Activated CD4-positive, alpha-beta T cell treated with anti-CD3 and anti-CD28 coated beads, Interleukin-2, amount 50 U/mL, for 16 hours (primary cell): ENCODE results near the gene ZNF578.
"Not testable (repeated sequence)": the region's sequence is repeated elsewhere in the genome, so short reads cannot be mapped to it uniquely, and the experiment has no call there.

ENCODE experiments used
- DNase-seq: peaks from one replicate; pipeline ENCODE4 v3.0.0-alpha.2; 2020

The ZNF578 gene

GRCh38 chr19:52518646-52519045, 65.3 kb downstream of the ZNF578 start:
- DNase-seq: no peak

- not testable (repeated sequence) for DNase-seq
Observed at GRCh38 chr19:52519175-52519574, 65.8 kb downstream of the ZNF578 start.

DNA sequence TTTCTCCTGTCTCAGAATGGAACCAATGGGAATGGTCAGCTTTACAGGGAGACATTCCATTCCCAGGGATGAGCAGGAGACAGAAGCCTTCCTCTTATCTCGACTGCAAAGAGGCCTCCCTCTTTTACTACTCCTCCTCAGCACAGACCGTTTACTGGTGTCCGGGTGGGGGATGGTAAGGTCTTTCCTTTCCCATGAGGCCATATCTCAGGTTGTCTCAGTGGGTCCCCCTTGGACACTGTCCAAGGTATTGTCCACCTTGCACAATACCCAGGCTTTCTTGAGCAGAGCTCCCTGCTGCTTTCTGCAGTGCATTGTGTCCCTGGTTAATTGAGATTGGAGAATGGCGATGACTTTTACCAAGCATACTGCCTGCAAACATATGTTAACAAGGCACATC, 66.7 kb downstream of the ZNF578 start:
- no peak for DNase-seq

GRCh38 chr19:52522551-52522950, 69.2 kb downstream of the ZNF578 start:
- DNase-seq: no peak

DNA sequence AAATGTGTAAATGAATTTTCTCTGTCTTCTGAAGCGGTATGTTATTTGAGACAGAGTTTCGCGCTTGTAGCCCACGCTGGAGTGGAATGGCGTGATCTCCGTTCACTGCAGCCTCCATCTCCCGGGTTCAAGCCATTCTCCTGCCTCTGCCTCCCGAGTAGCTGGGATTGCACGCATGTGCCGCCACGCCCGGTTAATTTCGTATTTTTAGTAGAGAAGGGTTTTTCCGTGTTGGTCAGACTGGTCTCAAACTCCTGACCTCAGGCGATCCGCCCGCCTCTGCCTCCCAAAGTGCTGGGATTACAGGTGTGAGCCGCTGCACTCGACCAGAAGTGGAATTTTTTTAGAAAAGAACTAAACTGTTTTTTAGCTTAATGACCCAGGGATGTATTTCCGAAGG, 70.7 kb downstream of the ZNF578 start:
- DNase-seq: no peak

DNA sequence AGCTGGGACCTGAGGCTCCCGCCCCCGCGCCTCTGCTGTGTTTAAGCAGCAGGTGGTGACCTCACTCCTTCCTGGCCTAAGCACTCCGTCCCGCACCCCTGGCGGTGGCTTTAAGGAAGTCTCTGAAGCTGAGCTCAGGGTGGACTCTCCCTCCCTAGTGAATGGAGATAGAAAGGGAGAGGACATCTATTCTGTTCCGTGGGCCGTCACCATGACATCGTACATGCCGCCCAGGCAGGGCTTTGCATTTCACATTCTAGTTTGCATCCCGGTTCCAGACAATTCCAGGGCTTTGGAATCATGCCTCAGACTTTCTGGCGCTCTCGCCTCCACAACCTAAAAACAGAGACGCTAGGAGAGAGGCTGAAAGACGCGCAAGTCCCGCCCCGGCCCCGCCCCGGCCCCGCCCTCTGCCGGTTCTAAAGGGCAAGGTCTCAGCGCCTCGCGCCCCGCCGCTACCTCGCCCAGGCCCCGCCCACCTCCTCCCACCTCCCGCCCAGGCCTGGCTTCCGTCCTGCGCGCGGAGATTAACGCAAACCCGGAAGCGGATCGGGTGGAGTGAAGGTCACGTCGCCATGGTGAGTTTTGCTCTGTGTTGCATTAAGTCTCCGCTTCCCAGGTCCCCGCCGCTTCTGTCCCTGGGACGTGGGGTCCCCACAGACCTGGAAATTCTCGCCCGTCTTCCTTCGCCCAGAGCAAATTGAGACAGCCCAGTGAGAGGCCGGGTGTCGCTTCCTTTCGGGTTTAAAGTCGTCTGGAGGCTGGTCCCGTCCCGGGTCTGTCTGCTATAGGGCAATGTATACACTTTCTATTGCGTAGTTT, 74.0 kb downstream of the ZNF578 start, which contains the start of gene ZNF808:
Gene ZNF808, plus strand, starts transcription at position 535 of the 822 bp plus-strand sequence. CDS start 15,617 bp downstream, outside the sequence.
- peak; percentile 94 for DNase-seq

- DNase-seq: peak; percentile 2
Observed at GRCh38 chr19:52527956-52528351, 74.6 kb downstream of the ZNF578 start.

- no peak for DNase-seq
Observed at GRCh38 chr19:52532480-52532879, 79.1 kb downstream of the ZNF578 start.

GRCh38 chr19:52533901-52534300, 80.5 kb downstream of the ZNF578 start:
- no peak for DNase-seq

- DNase-seq: not testable (repeated sequence)
Observed at GRCh38 chr19:52535385-52535770, 82.0 kb downstream of the ZNF578 start.

GRCh38 chr19:52535771-52536447, 82.6 kb downstream of the ZNF578 start:
- DNase-seq: peak; percentile 86

DNA sequence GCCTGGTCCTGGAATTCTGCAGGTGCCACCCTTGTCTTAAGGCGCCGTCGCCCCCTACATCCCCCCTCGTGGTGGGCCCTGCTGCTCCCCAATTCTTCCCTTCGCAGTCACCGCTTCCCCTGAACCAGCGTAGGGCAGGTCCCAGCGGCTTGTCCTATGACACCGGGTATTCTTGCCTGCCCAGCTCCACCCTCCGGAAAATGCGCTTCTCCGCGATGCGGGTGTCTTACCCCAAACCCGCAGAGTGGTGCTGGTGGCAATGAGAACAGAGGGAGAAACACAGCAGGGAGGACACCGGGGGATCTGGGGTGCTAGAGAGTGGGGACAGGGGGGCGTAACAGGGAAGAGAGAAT, 83.1 kb downstream of the ZNF578 start:
- peak; percentile 33 for DNase-seq

- not testable (repeated sequence) for DNase-seq
Observed at GRCh38 chr19:52538815-52539214, 85.5 kb downstream of the ZNF578 start.

DNA sequence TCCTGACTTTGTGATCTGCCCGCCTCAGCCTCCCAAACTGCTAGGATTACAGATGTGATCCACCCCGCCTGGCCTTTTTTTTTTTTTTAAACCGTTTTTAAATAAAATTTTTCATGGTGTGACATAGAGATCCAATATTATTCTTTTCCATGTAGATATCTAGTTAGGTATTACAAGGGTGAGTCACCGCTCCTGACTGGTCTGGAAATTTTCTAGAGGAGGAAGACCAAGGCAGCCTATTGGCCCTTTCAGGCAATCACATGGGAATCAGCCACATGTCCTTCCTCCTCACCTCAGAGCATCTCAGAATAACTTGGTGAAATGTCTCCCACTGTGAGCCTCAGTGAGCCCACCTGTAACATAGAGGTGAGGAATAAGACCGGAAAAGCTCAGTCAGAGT, 87.8 kb downstream of the ZNF578 start:
- not testable (repeated sequence) for DNase-seq

GRCh38 chr19:52541608-52542007, 88.3 kb downstream of the ZNF578 start:
- DNase-seq: no peak

- not testable (repeated sequence) for DNase-seq
Observed at GRCh38 chr19:52542541-52542940, 89.2 kb downstream of the ZNF578 start.

- peak; percentile 65 for DNase-seq
Observed at GRCh38 chr19:52542984-52543664, 89.8 kb downstream of the ZNF578 start.

DNA sequence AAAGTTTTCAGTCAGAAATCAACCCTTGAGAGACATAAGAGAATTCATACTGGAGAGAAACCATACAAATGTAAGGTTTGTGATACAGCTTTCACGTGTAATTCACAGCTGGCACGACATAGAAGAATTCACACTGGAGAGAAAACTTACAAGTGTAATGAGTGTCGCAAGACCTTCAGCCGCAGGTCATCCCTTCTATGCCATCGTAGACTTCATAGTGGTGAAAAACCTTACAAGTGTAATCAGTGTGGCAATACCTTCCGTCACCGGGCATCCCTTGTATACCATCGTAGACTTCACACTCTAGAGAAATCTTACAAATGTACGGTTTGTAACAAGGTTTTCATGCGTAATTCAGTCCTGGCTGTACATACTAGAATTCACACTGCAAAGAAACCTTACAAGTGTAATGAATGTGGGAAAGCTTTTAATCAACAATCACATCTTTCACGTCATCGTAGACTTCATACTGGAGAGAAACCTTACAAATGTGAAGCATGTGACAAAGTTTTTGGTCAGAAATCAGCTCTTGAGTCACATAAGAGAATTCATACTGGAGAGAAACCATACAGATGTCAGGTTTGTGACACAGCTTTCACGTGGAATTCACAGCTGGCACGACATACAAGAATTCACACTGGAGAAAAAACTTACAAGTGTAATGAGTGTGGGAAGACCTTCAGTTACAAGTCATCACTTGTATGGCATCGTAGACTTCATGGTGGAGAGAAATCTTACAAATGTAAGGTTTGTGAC, 101.0 kb downstream of the ZNF578 start:
- DNase-seq: no peak

- DNase-seq: no peak
Observed at GRCh38 chr19:52557231-52557995, 104.1 kb downstream of the ZNF578 start.

- DNase-seq: not testable (repeated sequence)
Observed at GRCh38 chr19:52558732-52559445, 105.5 kb downstream of the ZNF578 start.

GRCh38 chr19:52561611-52562010, 108.3 kb downstream of the ZNF578 start:
- DNase-seq: not testable (repeated sequence)
